NCI-H2171 (cell line): ENCODE data around the gene TARBP2.

ENCODE experiments used
- DNase-seq: peaks from one replicate; lab custom pipeline; 2025; lab: John Stamatoyannopoulos, UW

TARBP2 gene

DNA sequence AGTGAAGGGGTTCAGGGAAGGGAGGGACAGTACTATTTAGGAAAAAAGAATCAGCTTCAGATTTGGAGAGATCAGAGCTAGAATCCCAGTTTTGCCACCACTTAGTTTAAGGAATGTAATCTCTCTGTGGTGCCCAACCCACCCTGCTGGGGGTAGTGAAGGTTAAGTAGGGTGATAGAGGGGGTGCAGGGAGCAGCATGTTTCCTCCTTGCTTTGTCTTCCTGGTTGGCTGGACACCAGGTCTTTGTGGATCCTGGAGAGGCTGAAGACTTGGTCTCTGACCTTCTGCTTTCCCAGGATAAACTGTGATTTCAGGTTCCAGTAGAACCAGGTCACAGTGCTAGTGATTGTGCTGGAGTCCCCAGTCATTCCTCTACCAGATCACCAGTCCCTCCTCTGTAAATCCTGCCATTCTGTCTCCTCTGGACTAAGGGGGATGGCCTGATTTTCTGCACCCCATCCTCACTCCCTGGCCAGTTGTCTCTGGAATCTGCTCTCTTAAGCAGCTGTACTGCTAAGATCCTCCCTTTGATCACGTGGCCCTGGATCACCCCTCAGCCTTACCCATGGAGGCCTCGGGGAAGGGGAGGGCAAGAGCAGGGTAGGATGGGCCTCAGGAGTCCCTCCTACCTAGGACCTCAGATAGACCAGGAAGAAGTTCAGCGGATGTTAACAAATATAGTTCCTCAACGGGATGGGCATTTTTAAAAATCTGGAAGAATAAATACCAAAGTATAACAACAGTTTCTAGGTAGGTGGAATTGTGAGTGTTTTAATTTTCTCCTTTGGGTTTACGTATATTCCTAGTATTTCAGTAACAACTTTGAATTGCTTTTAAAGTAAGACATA, 5.0 kb upstream of the TARBP2 start:
- DNase-seq, result no peak

DNA sequence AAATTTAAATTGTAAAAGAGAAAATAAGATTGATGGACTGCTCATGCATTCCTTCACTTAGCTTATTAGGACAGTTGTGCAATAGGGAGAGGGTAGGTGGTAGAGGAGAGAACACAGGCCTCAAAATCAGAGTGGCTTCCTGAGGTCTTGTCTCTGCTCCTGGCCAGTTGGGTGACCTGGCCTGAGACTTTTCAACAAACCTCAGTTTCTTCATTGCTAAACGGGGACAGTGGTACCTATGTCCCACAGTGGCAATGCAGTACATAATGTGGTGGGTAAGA, 4.4 kb upstream of the TARBP2 start:
- DNase-seq, result no peak

DNA sequence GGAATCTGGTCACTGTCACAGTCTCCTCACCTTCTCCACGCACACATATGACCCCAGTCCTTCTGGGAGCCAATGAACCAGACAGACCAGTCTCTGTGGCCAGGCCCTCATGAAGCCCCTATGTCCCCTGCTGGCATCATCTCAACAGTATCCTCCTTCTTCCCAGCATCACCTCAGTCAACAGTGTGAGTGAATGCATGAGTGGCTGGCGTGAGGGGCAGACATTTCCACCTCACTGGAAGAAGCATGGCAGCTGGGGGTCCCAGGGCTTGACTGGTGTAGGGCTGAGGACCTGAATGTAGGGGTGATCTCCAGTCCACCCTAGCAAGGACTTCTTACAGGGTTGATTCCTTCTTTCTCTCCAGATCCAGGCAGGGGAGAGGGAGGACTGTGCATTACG, 3.6 kb upstream of the TARBP2 start:
- no peak for DNase-seq

DNA sequence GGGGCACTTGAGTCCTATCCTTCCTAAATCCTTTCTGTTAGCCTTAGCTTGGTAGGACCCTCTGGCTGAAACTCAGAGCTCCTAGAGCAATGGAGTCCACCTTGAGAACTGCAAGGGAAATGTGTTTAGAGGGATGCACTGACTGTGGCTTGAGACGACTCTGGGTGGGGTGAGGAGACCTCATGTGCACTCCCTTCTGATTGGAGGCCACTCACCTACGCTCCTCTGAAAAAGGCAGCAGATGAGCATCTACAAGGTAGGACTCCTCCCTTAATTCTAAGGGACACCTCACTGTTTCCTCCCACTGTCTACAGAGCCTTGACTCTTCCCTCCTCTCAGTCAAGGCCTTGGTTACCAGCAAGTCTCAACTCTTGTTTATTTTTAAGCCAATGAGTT, 2.9 kb upstream of the TARBP2 start:
- DNase-seq, result no peak

DNA sequence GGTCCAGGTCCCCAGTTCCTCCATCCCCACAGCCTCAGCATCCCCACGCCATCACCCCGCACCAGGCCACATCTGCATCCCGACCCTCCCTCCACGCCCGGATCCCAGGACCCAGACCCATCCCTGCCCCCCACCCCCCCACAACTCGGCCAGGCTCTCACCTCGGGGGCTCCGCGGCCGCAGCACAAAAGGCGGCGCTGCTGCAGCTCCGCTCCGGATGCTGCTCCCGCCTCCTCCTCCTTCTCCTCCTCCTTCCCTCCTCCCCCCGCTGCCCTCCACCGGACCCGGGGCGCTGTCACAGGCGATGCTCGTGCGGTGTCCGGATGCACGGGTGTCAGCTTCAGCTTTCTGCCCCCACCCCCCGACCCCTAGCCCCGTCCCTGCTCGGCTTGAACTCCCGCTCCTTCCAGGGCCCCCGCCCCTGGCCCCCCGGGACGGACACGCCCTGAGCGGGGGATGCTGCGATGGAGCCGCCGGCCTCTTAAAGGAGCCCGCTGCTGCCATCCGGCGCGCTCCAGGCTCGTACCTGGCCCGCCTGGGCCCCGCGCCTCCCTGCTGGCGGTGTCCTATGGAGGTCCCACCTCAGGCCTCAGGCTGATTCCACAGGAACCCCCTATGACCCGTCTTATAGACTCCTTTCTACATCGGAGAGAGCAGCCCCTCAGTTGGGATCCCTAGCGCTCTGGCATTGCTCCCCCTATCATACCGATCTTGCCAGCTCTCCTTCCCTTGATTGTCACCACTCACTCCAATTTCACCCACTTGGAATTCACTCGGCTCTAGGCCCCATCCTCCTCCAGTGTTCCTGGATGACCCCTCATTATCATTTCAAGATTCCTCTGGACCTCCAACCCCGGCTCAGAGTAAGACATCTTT, 1.6 kb upstream of the TARBP2 start, which contains the start of gene MAP3K12:
Gene MAP3K12 (minus strand): TSS at position 193 of the 876 bp plus-strand sequence. CDS start 12,067 bp downstream, outside the sequence.
- DNase-seq, result peak; percentile 75

DNA sequence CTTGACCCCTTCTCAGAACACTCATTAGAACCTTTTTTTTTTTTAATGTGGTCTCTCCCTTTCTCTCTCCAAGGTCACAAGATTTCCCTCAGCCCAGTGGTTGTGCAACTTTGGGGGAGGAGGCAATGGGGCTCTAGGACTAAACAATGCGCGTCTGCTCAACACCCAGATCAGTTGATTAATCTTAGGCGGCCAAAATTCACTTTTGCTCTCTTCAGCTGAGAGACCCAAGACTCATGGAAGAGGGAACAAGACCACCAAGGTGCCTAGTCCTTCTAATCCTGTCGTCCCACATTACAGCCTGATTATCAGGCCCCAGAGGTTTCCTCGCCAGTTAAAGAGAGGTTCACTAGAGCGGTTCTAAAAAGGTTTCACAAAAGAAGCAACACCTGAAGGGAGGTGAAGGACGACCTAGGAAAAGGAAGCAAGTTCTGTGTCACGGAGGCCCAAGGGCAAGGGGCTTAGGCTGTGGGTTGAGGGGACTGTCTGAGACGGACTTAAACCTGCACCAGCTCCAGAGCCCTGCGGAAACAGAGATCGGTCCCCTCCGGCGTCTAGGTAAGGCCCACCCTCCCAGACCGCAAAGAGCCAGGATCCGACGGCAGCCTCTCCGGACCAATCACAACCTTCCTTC, 824 bp upstream of the TARBP2 start:
- no peak for DNase-seq

DNA sequence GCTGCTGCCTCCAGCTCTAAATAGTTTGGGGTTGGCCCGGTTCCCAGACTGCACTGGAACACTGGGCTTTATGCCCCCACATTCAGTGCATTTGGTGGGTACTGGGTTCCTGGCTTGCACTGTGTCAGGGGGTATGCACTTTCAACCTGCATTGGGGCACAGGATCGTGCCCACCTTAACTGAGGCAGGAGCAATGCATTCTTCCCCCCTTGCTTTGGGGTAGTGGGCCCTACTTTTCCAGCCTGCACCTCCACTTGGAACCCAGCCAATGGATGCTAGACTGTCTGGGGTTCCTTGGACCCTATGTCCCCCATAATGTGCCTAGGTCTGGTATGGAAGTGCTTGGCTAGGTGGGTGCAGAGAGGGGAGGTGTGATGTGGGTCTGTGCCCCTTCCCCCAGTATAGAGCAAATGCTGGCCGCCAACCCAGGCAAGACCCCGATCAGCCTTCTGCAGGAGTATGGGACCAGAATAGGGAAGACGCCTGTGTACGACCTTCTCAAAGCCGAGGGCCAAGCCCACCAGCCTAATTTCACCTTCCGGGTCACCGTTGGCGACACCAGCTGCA, 615 bp downstream of the TARBP2 start:
- DNase-seq, result no peak

DNA sequence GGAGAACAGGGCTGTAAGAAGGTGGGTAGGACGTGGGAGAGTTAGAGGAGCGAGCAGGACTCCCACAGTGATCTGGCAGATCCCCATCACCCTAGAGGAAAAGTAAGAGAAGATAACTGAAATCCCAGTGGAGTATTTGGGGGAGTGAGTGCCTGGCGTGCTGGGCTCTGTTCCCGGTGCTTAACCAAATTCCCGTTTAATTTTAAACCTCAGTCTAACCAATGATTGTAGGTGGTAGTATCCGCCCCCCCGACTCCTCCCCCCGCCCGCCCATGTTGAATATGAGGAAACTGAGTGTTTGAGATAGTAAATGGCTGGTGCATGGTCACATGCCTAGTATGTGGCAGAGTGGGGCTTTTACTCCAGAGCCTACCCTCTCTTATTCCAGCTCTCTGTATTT, 1.2 kb downstream of the TARBP2 start:
- no peak for DNase-seq

DNA sequence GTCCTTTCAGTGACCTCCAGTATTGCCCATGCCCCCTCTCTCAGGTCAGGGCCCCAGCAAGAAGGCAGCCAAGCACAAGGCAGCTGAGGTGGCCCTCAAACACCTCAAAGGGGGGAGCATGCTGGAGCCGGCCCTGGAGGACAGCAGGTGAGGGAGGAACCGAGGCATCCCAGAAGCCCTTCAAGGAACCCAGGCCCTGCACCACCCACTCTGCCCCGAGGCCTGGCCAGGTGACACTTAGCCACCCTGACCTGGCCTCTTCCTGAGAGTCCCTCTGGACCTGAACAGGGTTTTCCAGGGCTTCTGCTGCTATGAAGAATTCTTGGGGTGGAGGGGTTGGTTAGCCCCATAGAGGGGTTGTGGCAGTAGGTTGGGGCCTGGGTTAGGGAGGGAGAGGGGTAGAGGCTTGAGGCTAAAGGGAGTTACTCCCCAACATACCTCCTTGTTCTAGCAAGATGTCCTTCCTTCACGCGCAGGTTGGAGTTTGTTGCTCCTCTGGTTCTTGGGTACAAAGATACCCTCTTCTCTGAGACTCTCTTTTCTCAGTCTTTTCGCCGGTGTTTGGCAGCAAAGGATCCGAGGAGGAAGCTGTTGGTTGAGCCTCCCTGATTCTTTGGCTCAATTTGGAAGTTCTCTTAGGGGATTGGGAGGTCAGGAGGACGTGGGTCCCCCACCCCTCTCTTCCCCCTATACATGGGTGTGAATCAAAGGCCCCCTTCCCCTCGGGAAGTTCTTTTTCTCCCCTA, 2.1 kb downstream of the TARBP2 start:
- DNase-seq, result no peak

DNA sequence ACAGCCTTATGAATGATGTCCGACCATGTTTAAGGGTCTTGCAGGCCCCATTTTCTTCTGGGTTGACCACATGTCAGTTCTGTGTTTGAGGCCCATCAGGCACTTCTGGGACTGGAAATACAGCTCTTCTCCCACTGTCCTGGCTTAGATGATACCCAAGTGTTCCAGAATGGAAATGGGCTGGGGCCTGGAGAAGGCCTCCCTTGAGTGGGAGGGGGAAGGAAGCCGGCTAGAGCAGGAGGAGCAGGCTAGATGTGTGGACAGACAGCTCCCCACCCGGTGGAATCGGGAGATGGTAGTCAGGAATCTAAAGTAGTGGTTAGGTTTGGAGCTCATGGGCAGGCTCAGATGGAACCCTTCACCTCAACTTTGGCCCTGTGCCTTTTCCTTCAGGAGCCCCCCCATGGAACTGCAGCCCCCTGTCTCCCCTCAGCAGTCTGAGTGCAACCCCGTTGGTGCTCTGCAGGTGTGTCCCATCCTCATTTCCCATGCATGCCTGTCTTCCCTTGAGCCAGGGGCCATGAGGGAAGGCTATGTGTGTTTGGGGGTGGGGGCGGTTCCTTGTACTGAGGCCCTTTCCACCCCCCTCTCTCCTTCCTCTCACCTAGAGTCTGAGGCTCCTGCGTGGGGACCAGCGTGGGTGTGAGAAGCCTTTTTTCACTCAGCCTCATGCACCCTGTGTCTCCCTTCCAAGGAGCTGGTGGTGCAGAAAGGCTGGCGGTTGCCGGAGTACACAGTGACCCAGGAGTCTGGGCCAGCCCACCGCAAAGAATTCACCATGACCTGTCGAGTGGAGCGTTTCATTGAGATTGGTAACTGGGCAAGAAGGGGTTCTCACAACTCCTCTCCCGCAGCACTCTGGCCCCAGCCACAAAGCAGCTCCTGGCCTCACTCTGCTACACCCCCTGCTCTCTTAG, 3.2 kb downstream of the TARBP2 start:
- DNase-seq, result no peak

DNA sequence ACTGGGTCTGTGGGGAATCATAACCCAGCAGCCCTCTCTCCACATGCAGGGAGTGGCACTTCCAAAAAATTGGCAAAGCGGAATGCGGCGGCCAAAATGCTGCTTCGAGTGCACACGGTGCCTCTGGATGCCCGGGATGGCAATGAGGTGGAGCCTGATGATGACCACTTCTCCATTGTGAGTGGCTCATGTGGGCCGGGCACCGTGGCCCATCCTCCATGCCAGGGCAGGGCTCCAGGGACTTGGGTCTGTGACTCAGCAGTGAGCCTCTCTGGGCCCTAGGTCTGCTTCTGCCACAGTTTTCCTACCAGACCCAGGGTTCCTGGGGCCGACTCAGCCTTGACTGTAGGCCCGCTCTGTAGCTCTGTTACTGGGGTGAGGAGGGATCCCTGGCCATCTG, 4.0 kb downstream of the TARBP2 start:
- DNase-seq, result no peak

DNA sequence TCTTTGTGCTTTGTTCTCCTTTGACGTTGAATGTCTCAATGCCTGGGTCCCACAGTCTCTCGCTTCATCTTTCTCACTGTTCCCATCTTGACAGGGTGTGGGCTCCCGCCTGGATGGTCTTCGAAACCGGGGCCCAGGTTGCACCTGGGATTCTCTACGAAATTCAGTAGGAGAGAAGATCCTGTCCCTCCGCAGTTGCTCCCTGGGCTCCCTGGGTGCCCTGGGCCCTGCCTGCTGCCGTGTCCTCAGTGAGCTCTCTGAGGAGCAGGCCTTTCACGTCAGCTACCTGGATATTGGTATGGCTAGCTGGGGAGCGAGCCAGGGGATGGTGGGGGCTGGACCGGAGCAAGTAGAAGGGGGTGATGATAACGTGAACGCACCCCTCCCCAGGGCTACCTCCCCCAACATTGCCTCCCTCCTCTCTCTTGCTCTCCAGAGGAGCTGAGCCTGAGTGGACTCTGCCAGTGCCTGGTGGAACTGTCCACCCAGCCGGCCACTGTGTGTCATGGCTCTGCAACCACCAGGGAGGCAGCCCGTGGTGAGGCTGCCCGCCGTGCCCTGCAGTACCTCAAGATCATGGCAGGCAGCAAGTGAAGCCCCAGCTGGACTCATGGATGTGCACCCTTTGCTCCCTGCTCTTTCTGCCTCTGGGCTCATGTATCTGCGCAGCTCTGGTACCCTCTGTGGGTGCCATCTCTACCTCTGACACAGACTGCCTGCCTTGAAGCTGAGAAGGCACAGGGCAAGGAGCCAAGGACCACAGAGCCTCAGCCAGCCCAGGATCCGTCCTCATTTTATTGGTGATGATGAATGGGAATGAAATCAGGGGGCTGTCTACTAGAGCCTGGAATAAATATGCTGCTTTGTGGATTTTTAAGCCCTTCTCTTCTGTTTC, 4.7 kb downstream of the TARBP2 start:
- no peak for DNase-seq

DNA sequence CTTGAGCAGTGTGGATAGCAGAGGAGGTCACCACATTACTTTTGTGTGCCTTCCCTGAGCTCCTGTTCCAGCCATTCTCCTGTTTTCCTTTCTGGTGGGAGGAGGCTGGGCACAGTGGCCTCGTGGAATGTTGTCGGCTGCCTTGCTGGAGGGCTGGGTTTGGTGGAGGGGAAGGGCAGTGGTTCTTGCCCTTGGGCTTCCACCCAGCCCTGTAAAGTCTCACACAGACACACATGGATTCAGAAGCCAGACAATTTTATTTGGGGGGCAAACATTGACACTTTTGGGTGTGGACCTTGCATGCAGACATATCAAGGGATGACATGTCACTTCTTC, 5.3 kb downstream of the TARBP2 start:
- no peak for DNase-seq

DNA sequence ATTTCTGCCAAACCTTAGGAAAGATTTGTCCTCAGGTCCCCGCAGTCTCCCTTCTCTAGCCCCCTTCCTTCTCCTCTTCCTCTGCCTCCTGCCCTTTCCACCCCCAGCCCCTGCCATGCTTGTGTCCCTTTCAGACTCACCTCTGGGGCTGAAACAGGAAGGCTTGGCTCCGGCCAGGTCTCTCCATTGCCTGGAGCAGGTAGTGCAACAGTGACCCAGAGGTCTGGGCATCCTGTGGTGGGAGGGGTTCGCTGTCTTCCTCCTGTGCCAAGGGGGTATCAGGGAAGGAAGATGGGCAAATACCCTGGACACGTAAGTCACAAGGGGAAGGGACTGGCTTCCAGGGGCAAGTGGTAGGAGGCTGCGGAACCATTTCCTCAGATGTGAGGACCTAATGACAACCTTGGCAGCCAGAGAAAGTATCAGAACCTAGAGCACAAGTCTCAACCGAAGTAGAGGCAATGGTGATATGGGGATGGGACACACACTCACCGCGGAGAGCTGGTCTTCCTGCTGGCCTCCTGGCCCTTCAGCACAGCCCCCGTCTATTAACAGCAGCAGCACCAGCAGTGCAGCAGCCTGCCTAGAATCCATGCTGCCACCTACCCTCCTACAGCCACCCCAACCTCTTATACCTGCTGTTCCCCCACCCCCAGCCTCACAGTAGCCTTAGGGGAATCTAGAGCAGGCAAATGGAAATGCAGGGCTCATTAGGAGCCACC, 6.0 kb downstream of the TARBP2 start, which contains the start of gene NPFF:
Gene NPFF (minus strand): TSS at position 604 of the 722 bp plus-strand sequence. CDS start 10 bp downstream, at position 594.
- no peak for DNase-seq

DNA sequence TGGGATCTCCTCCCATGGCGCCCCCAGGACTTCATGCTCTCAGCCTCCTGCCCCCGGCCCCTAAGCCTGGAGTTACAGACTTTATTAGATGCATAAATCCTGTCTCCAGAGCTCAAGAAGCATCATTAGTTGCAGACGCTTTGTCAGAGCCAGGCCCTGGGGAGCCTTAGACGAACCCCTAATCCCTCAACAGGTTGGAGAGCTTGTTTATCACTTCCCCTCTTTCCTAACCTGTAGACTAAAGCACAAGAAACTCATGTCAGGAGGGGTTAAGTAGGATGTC, 6.5 kb downstream of the TARBP2 start:
- DNase-seq, result no peak

DNA sequence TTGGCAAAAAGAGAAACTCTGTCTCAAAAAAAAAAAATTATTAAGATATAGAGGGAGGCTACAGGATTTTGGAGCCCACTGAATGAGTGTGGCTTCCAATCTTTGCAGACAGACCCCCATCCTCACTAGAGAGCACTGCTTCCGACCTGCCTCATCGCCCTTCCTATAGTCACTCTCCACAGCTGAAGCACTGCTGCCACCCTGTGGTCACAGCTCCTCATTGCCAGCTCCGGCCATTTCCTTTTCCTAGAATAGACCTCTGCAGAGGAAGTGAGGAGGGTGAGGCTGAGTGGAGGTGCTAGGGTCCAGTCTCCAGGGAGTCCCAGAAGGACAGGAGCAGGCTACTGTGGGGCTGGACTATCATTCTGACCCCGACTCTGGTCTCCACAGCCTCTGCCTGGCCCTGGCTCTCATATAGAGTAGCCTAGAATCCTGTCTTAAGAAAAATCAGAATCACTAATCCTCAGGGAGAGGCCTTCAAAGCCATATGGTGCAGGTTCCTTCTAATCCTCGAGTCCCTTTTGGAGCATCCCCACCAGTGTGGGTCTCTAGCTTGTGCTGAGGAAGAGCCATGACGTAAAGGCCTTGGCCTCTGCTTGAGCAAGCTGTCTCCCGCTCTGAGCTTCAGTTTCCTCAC, 7.6 kb downstream of the TARBP2 start:
- DNase-seq, result peak; percentile 44

DNA sequence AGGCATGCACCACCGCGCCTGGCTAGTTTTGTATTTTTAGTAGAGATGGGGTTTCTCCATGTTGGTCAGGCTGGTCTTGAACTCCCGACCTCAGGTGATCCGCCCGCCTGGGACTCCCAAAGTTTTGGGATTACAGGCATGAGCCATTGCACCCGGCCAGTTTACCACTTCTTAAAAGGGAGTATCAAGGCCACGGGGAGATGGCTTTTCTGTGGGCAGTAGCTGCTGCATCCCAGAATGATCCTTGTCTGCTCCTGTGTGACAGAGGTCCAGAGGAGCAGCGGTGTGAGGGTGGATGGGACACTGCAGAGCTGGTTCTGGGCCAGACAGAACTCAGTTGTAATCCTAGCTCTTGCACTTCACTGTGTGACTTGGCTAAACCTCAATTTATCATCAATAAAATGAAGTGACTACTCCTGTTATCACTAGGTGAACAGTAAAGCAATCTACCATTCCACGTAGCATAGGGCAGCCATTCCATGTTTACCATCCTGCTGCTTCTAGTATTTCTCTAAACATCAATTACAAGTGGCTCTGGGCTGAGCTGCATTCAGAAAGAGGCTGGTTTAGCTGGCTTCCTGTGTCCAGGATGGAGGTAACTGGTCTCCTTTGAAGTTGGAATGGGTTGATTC, 9.2 kb downstream of the TARBP2 start:
- DNase-seq, result no peak

DNA sequence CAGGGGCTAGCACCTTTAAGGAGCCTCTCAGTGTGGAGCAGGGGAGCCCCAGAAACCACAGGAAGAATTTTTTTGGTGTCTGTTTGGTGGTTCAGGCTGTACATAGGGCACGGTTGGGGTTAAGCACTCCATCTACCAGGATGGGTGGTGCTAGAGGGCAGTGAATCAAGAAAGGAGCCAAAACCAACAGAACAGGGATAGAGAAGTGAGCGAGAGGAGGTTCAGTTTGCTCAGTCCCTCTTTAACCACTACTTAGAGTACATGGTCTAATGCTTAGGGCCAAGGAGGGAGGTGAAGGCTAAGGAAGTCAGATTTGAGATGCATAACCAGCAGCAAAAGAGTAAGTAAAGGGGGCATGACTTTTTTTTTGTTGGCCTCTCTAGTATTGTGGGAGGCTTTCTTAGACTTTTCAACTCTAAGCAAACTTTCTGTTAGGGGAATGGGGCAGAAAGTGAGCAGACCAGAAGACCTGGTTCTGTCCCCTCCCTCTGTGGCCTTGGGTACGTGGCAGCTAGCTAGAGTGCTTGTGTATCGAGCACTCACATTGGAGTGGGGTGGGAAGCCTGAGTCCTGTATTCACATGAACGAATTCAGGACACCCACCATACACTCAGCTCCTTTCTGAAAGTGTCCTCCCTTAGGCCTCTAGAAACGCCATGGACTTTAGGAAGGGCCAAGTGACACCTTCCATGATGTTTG, 12.8 kb downstream of the TARBP2 start:
- DNase-seq, result no peak
